Ascending aorta (tissue), 2 donors: ENCODE data around the gene GDPD5. TPM values are rescaled to one million over a fixed set of nuclear protein-coding genes. Genes with fewer than 3 reads are reported as not detected.

ENCODE experiments used
- DNase-seq, 2 donors: peaks; one replicate each; pipeline ENCODE4 v3.0.0-alpha.2; 2019; ENCODE audit warnings: low spot score in 2 of 2
- H3K27ac ChIP-seq, 2 donors: fragments of 200-600 bp; sonication (generic); one replicate each; pipeline ENCODE4 v1.5.1; 2016 to 2017; ENCODE audit warnings: mild to moderate bottlenecking in 1 of 2
- H3K27me3 ChIP-seq: fragments of 200-600 bp; sonication (generic); one replicate; pipeline ENCODE4 v1.5.1; 2017
- H3K36me3 ChIP-seq, 2 donors: fragments of 200-600 bp; sonication (generic); one replicate each; pipeline ENCODE4 v1.5.1; 2016
- H3K4me1 ChIP-seq, 2 donors: fragments of 200-600 bp; sonication (generic); one replicate each; pipeline ENCODE4 v1.5.1; 2016 to 2017; ENCODE audit warnings: mild to moderate bottlenecking in 1 of 2
- H3K4me3 ChIP-seq, 2 donors: fragments of 200-600 bp; sonication (generic); one replicate each; pipeline ENCODE4 v1.5.1; 2016 to 2017; ENCODE audit warnings: mild to moderate bottlenecking in 1 of 2
- H3K9me3 ChIP-seq, 2 donors: fragments of 200-600 bp; sonication (generic); one replicate each; pipeline ENCODE4 v1.5.1; 2016
- intact Hi-C: fragments of 100-400 bp; cut with DNase I; formaldehyde crosslinking; loops from one replicate; pipeline ENCODE4 v1.15.1; 2023
- total RNA-seq: library from RNA; depleted of rRNA; stranded (reverse); fragments of >200 nt; gene quantifications from one replicate; pipeline ENCODE4 v1.1.0, GENCODE V29; 2016
- TF ChIP-seq, protein P1 (sequence below), 3 experiments: fragments of 200-600 bp in 2 of 3; fragments of 450-650 bp in 1 of 3; sonication (generic) in 2 of 3; IDR thresholded peaks; one replicate each; pipeline ENCODE4 v1.5.1; 2016 to 2019; ENCODE audit warnings: antibody characterized with exemption in 3 of 3, mild to moderate bottlenecking in 1 of 3, moderate library complexity in 1 of 3

GDPD5 gene, protein sequence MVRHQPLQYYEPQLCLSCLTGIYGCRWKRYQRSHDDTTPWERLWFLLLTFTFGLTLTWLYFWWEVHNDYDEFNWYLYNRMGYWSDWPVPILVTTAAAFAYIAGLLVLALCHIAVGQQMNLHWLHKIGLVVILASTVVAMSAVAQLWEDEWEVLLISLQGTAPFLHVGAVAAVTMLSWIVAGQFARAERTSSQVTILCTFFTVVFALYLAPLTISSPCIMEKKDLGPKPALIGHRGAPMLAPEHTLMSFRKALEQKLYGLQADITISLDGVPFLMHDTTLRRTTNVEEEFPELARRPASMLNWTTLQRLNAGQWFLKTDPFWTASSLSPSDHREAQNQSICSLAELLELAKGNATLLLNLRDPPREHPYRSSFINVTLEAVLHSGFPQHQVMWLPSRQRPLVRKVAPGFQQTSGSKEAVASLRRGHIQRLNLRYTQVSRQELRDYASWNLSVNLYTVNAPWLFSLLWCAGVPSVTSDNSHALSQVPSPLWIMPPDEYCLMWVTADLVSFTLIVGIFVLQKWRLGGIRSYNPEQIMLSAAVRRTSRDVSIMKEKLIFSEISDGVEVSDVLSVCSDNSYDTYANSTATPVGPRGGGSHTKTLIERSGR
- total RNA-seq, result 64.6 TPM

DNA sequence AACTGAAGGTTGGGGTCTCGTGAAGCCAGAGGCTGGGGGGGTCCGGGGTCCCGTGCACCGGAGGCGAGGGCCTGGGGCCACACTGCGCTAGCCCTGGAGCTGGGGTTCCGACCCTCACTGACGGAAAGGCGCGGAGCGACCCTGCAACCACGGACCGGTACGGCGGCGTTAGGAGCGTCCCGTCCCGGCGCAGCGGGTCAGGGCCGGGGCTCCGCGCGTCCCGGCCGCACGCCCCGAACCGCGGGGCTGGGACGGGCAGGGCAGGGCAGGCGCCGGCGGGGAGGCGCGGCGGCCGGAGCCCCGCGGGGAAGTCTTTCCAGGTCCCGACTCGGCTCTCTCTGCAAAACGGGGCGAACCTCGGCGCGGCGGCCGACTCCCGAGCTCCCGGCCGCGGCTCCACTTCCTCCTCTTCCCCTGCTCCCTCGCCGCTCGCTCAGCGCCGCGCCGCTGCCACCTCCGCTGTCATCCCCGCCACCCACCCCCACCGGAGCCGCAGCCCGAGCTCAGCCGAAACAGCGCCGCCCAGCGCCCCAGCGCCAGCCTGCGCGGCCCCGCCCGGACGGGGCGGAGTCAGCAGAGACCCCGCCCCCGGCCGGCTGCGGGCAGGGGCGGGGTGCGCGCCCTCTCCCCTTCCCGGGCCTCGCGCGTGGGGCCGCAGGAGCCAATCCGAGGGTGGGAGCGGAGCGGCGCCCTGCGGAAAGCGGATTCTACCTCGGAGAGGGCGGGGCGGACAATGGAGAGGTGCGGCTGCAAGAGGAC is at the start of gene GDPD5:
GDPD5 (minus strand) TSS at position 509 of the 759 bp plus-strand sequence. CDS start 48,206 bp downstream, outside the sequence.
- peak; percentile 55 to 90 for DNase-seq
- H3K27me3 ChIP-seq, result no peaks in the 10 kb centered on the region
- no peaks in the 10 kb centered on the region for H3K9me3 ChIP-seq
- no peaks in the 10 kb centered on the region for H3K36me3 ChIP-seq
- intact Hi-C loops, result loop anchor here (2.0 to 10.0 kb wide), 2 partner anchors 127 to 241 kb away; partner anchors contain the start of gene RPS3
- TF ChIP-seq, protein P1, sequence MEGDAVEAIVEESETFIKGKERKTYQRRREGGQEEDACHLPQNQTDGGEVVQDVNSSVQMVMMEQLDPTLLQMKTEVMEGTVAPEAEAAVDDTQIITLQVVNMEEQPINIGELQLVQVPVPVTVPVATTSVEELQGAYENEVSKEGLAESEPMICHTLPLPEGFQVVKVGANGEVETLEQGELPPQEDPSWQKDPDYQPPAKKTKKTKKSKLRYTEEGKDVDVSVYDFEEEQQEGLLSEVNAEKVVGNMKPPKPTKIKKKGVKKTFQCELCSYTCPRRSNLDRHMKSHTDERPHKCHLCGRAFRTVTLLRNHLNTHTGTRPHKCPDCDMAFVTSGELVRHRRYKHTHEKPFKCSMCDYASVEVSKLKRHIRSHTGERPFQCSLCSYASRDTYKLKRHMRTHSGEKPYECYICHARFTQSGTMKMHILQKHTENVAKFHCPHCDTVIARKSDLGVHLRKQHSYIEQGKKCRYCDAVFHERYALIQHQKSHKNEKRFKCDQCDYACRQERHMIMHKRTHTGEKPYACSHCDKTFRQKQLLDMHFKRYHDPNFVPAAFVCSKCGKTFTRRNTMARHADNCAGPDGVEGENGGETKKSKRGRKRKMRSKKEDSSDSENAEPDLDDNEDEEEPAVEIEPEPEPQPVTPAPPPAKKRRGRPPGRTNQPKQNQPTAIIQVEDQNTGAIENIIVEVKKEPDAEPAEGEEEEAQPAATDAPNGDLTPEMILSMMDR (IDR thresholded peaks at IDR 0.05), result peak; percentile 9 to 45 (median 44)
- H3K4me3 ChIP-seq, result peak within 1 kb of the TSS; percentile 83 to 97
- peaks cover 5 to 23% of the 10 kb centered on the region in 2 donors for H3K4me1 ChIP-seq
- peak within 1 kb of the TSS in 1 of 2 donors; percentile 51 for H3K27ac ChIP-seq

DNA sequence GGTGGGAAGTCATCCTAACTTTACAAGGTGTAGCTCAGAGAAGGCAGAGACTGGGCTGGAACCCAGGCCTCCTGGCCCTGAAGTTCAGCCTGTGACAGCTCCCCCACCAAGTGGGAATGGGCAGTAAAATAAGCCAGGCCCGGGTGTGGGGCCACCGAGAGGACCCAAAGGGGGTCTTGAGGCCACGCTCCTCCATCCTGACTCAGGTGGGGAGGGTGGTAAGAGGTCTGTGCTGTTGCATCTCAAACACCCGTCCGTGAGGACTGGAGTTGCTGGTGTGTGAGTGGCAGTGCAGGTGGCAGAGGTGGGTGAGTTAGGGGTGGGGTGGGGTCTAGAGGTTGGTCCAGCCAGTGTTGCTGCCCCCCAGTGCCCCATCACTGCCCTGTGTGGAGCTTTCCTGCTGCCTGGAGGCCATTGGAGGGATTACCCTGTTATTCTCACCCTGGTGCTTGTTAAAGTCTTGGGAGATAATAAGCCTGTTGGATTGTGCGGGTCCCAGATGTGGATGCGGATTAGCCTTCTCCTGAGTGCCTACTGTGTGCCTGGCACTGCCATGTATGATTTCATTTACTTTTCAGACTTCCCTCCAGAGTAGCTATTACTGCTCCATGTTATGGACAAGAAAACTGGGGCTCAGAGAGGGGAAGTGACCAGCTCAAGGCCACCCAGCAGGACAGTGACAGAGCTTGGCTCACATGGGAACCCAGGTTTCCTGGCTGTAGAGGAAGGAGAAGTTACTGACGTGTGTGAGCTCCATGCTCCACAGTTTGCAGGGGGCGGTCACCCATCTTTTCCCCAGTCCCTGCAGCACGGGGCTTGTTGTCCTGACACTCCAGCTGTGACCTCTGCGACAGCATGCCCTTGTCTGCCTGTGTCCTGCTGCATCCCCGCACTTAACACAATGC is 49.2 kb upstream of the GDPD5 start:
- Histone ChIP-seq H3K27me3 (no peaks in the 10 kb centered on the region), H3K9me3 (no peaks in the 10 kb centered on the region), H3K4me3 (no peak overlapping the region), H3K36me3 (peaks cover 38 to 40% of the 10 kb centered on the region in 2 donors), H3K27ac (peak overlapping the region in 1 of 2 donors; percentile 24), H3K4me1 (peaks cover 0 to 3% of the 10 kb centered on the region in 2 donors)
- TF ChIP-seq, protein P1 (IDR thresholded peaks at IDR 0.05), result peak in 2 of 3 experiments; percentile 18 to 32
- intact Hi-C loops, result loop anchor here (1.0 kb wide), 1 partner anchor 28 kb away; no protein-coding TSS in a partner anchor
- DNase-seq, result no peak

DNA sequence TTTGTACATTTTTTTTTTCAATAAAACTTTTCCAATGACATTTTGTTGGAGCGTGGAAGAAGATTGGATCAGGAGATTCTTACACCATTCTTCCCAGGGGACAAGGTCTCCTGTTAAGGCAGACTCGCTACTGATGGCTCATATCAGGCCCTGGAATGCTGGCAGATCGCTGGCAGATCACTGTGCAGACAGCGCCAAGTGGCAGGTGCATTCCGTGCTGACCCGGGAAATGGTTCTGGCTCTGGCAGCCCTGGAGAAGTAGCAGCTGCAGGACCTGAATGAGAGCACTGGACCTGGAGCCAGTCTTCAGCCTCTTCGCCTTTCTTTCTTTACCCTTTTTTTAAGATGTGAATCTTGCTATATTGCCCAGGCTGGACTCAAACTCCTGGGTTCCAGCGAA is 47.0 kb upstream of the GDPD5 start:
- no peak overlapping the region for H3K27ac ChIP-seq
- no peak for DNase-seq

DNA sequence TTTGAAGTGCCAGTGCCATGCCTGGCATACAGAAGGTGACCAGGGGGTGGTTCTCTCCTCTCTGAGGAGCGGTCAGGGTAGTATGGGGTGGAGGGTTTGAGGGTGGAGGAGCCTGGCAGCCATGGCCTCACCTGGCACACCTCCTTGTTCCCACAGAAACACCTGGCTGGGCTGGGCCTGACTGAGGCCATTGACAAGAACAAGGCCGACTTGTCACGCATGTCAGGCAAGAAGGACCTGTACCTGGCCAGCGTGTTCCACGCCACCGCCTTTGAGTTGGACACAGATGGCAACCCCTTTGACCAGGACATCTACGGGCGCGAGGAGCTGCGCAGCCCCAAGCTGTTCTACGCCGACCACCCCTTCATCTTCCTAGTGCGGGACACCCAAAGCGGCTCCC is 45.9 kb upstream of the GDPD5 start:
- intact Hi-C loops, result no loop called here
- Histone ChIP-seq H3K27ac (no peak overlapping the region), H3K27me3 (no peaks in the 10 kb centered on the region), H3K4me1 (peaks cover 4 to 24% of the 10 kb centered on the region in 2 donors), H3K4me3 (no peak overlapping the region), H3K36me3 (peaks cover 72 to 73% of the 10 kb centered on the region in 2 donors), H3K9me3 (no peaks in the 10 kb centered on the region)
- no peak for DNase-seq
- TF ChIP-seq, protein P1 (IDR thresholded peaks at IDR 0.05), result no peak

More for the DNA sequence above, 47.0 kb upstream of the GDPD5 start:
- Histone ChIP-seq H3K9me3 (no peaks in the 10 kb centered on the region), H3K4me3 (no peak overlapping the region), H3K27me3 (no peaks in the 10 kb centered on the region), H3K4me1 (peaks cover 5 to 13% of the 10 kb centered on the region in 2 donors), H3K36me3 (peaks cover 60 to 62% of the 10 kb centered on the region in 2 donors)
- intact Hi-C loops, result no loop called here
- TF ChIP-seq, protein P1 (IDR thresholded peaks at IDR 0.05), result no peak
